Superior temporal gyrus (tissue), 1 donor: ENCODE results near the gene PHACTR3.

ENCODE experiments used
- DNase-seq: peaks from one replicate; pipeline ENCODE4 v3.0.0-alpha.2; 2016; ENCODE audit errors: extremely low spot score

The PHACTR3 gene

GRCh38 chr20:59731376-59731775 lies 127.0 kb downstream of the PHACTR3 start:
- no peak for DNase-seq

- no peak for DNase-seq
These were observed 129.0 kb downstream of the PHACTR3 start for GRCh38 chr20:59733351-59733750.

GRCh38 chr20:59735486-59735885 lies 131.1 kb downstream of the PHACTR3 start:
- no peak for DNase-seq

- DNase-seq: peak; percentile 39
These were observed 131.6 kb downstream of the PHACTR3 start for GRCh38 chr20:59735917-59736316.

- no peak for DNase-seq
These were observed 132.0 kb downstream of the PHACTR3 start for GRCh38 chr20:59736366-59736765.

GRCh38 chr20:59737073-59737666 lies 132.8 kb downstream of the PHACTR3 start:
- DNase-seq: no peak

GRCh38 chr20:59737816-59738215 lies 133.5 kb downstream of the PHACTR3 start:
- DNase-seq: no peak

GRCh38 chr20:59738851-59739250 lies 134.5 kb downstream of the PHACTR3 start:
- DNase-seq: no peak

- DNase-seq: no peak
These were observed 136.3 kb downstream of the PHACTR3 start for GRCh38 chr20:59740621-59741020.

- no peak for DNase-seq
These were observed 136.7 kb downstream of the PHACTR3 start for GRCh38 chr20:59741073-59741472.

- DNase-seq: no peak
These were observed 138.2 kb downstream of the PHACTR3 start for GRCh38 chr20:59742351-59743095.

- DNase-seq: no peak
These were observed 139.0 kb downstream of the PHACTR3 start for GRCh38 chr20:59743308-59743707.

- no peak for DNase-seq
These were observed 139.6 kb downstream of the PHACTR3 start for GRCh38 chr20:59743767-59744485.

- no peak for DNase-seq
These were observed 140.4 kb downstream of the PHACTR3 start for GRCh38 chr20:59744756-59745155.

GRCh38 chr20:59745201-59745600 lies 140.9 kb downstream of the PHACTR3 start:
- no peak for DNase-seq

GRCh38 chr20:59745716-59746115 lies 141.4 kb downstream of the PHACTR3 start:
- no peak for DNase-seq

- DNase-seq: no peak
These were observed 141.8 kb downstream of the PHACTR3 start for GRCh38 chr20:59746155-59746554.

GRCh38 chr20:59747671-59748515 lies 143.6 kb downstream of the PHACTR3 start:
- no peak for DNase-seq

- DNase-seq: peak; percentile 29
These were observed 144.4 kb downstream of the PHACTR3 start for GRCh38 chr20:59748619-59749191.

GRCh38 chr20:59749301-59749700 lies 145.0 kb downstream of the PHACTR3 start:
- DNase-seq: peak; percentile 44

GRCh38 chr20:59750209-59750840 lies 146.0 kb downstream of the PHACTR3 start:
- no peak for DNase-seq
